Panc1 (cell line): ENCODE measurements around the gene TMEM60.

ENCODE experiments used
- CTCF ChIP-seq: fragments of 450-650 bp; IDR thresholded peaks from 2 replicates; pipeline ENCODE4 v1.5.1; 2017; ENCODE audit warnings: mild to moderate bottlenecking
- POLR2AphosphoS5 ChIP-seq: IDR thresholded peaks from 2 replicates; pipeline ENCODE4 v1.6.1; 2012; ENCODE audit warnings: mild to moderate bottlenecking, low read depth, low read length, moderate library complexity
- REST ChIP-seq, 2 experiments: IDR thresholded peaks; 2 replicates each; pipeline ENCODE4 v1.6.1; 2011 to 2012; ENCODE audit warnings: low read depth in 2 of 2, control low read depth in 1 of 2, low read length in 1 of 2, mild to moderate bottlenecking in 1 of 2, moderate library complexity in 1 of 2; ENCODE audit not compliant: insufficient read depth in 1 of 2
- TCF7L2 ChIP-seq: IDR thresholded peaks from 2 replicates; pipeline ENCODE4 v1.6.1; 2011; ENCODE audit warnings: mild to moderate bottlenecking, low read depth, low read length, inconsistent platforms

- TF ChIP-seq CTCF: no peak
- no peak for TF ChIP-seq TCF7L2
- TF ChIP-seq REST (IDR thresholded peaks at IDR 0.05; ENCODE audit: insufficient read depth in 1 of 2, low read depth in 2 of 2, low read length in 1 of 2): no peak
- no peak for TF ChIP-seq POLR2AphosphoS5
Observed at GRCh38 chr7:77811516-77812289, 13.5 kb upstream of the TMEM60 start.
